Activated T-cell treated with anti-CD3 and anti-CD28 coated beads for 24 hours (primary cell): ENCODE results near the gene CCT4.
A peak's percentile ranks its signal among the peaks of the same experiment; 100 is the strongest.
"Not testable (repeated sequence)": the region's sequence is repeated elsewhere in the genome, so short reads cannot be mapped to it uniquely, and the experiment has no call there.

ENCODE experiments used
- DNase-seq: peaks from one replicate; pipeline ENCODE4 v3.0.0-alpha.2; 2020; ENCODE audit warnings: low read depth

Gene CCT4

GRCh38 chr2:61878761-61879160, 9.7 kb downstream of the CCT4 start:
- no peak for DNase-seq

GRCh38 chr2:61877571-61878245, 10.7 kb downstream of the CCT4 start:
- no peak for DNase-seq

GRCh38 chr2:61876400-61876799, 12.1 kb downstream of the CCT4 start:
- DNase-seq, result no peak

- DNase-seq, result not testable (repeated sequence)
Measured at GRCh38 chr2:61866482-61867089, 21.9 kb downstream of the CCT4 start.

- DNase-seq, result no peak
Measured at GRCh38 chr2:61862085-61862484, 26.4 kb downstream of the CCT4 start.

- no peak for DNase-seq
Measured at GRCh38 chr2:61857224-61857623, 31.2 kb downstream of the CCT4 start.

- no peak for DNase-seq
Measured at GRCh38 chr2:61855318-61855613, 33.2 kb downstream of the CCT4 start.

- peak; percentile 85 for DNase-seq
Measured at GRCh38 chr2:61854564-61855317, 33.7 kb downstream of the CCT4 start.

- peak; percentile 73 for DNase-seq
Measured at GRCh38 chr2:61853847-61854563, 34.5 kb downstream of the CCT4 start, which contains the start of gene FAM161A. FAM161A (minus strand) TSS chr2:61854060; CDS start chr2:61854041, 19 bp downstream.

- no peak for DNase-seq
Measured at GRCh38 chr2:61853086-61853846, 35.2 kb downstream of the CCT4 start.

- not testable (repeated sequence) for DNase-seq
Measured at GRCh38 chr2:61851270-61851669, 37.2 kb downstream of the CCT4 start.

GRCh38 chr2:61845320-61845719, 43.1 kb downstream of the CCT4 start:
- DNase-seq, result no peak

GRCh38 chr2:61841286-61841685, 47.2 kb downstream of the CCT4 start:
- no peak for DNase-seq

GRCh38 chr2:61834893-61835292, 53.6 kb downstream of the CCT4 start:
- no peak for DNase-seq

GRCh38 chr2:61833971-61834370, 54.5 kb downstream of the CCT4 start:
- DNase-seq, result no peak

GRCh38 chr2:61832183-61832841, 56.1 kb downstream of the CCT4 start:
- DNase-seq, result no peak

GRCh38 chr2:61822255-61822654, 66.2 kb downstream of the CCT4 start:
- DNase-seq, result no peak
